ENCODE data around the gene DNAJB1. TPM values are rescaled to one million over a fixed set of nuclear protein-coding genes. Genes with fewer than 3 reads are reported as not detected.

DNAJB1 gene
- total and polyA plus RNA-seq, 2 of the 13 experiments (the other 11 are each of a cell fraction or from before 2014, with no cell fraction given) = 87.5 to 97.3 TPM

DNA sequence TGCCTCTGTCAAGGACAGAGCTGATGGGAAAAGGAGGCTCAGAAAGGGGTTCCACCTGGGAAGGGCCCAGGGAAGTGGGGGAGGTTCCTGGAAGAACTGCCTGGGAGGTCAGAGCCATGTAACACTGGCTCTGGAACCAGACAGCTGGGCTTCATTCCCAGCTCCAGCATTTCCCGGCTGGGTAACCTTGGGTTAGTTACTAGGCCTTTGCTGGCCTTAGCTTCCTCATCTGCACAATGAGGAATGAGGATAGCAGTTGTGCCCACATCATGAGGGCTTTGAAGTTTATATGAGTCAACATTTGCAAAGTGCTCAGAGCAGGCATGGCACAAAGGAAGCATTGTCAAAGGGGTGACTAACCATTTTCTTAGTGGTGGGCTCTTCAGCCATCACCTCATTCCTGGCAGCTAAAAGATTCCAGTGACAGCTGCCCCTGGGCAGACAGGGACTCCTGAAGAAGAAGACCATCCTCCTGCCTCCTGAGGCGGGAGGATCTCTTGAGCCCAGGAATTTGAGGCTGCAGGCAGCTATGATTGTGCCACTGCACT, 1.7 kb upstream of the DNAJB1 start (continued):
- TF ChIP-seq, protein P1, sequence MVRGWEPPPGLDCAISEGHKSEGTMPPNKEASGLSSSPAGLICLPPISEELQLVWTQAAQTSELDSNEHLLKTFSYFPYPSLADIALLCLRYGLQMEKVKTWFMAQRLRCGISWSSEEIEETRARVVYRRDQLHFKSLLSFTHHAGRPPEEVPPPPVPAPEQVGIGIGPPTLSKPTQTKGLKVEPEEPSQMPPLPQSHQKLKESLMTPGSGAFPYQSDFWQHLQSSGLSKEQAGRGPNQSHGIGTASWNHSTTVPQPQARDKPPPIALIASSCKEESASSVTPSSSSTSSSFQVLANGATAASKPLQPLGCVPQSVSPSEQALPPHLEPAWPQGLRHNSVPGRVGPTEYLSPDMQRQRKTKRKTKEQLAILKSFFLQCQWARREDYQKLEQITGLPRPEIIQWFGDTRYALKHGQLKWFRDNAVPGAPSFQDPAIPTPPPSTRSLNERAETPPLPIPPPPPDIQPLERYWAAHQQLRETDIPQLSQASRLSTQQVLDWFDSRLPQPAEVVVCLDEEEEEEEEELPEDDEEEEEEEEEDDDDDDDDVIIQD (CRISPR knock-in tag; IDR thresholded peaks at IDR 0.05; ENCODE audit: low read depth) = peak; percentile 52
- TF ChIP-seq ZSCAN30 (CRISPR knock-in tag; IDR thresholded peaks at IDR 0.05) (no peak), ZFP36 (IDR thresholded peaks at IDR 0.05; ENCODE audit: borderline replicate concordance, low read depth, low read length, partially characterized antibody) (no peak), ETV6 (CRISPR knock-in tag; conservative IDR thresholded peaks at IDR 0.05) (no peak), ZNF660 (CRISPR knock-in tag; IDR thresholded peaks at IDR 0.05; ENCODE audit: borderline replicate concordance, low read depth) (no peak), BHLHE40 (IDR thresholded peaks at IDR 0.05; ENCODE audit: low read length) (0 out of 2 replicates have a peak, but pooled peaks have one; percentile 3), HDAC1 (CRISPR knock-in tag; IDR thresholded peaks at IDR 0.05) (peak; percentile 88), NR2F6 (IDR thresholded peaks at IDR 0.05) (peak; percentile 59; the same call in 1 of the 2 replicates), NR2F6 (CRISPR knock-in tag; IDR thresholded peaks at IDR 0.05) (peak; percentile 72), CHD4 (IDR thresholded peaks at IDR 0.05; ENCODE audit: borderline replicate concordance, low read length) (peak; percentile 91; the same call in 1 of the 2 replicates), ZNF839 (CRISPR knock-in tag; IDR thresholded peaks at IDR 0.05; ENCODE audit: borderline replicate concordance) (no peak), ZNF484 (CRISPR knock-in tag; IDR thresholded peaks at IDR 0.05; ENCODE audit: borderline replicate concordance, low read depth) (no peak), EEA1 (CRISPR knock-in tag; IDR thresholded peaks at IDR 0.05; ENCODE audit: borderline replicate concordance) (no peak), SMAD3 (CRISPR knock-in tag; IDR thresholded peaks at IDR 0.05) (peak; percentile 84; the same call in 1 of the 2 replicates), NFKBIZ (CRISPR knock-in tag; IDR thresholded peaks at IDR 0.05) (peak; percentile 40), MAFK (conservative IDR thresholded peaks at IDR 0.05 in 1 of 2, IDR thresholded peaks at IDR 0.05 in 1 of 2; ENCODE audit: low read length in 2 of 2) (no peak; a peak in 1 of 4 replicates), ZNF24 (IDR thresholded peaks at IDR 0.05) (peak; percentile 15; the same call in 1 of the 2 replicates)
- TF ChIP-seq, protein P2, sequence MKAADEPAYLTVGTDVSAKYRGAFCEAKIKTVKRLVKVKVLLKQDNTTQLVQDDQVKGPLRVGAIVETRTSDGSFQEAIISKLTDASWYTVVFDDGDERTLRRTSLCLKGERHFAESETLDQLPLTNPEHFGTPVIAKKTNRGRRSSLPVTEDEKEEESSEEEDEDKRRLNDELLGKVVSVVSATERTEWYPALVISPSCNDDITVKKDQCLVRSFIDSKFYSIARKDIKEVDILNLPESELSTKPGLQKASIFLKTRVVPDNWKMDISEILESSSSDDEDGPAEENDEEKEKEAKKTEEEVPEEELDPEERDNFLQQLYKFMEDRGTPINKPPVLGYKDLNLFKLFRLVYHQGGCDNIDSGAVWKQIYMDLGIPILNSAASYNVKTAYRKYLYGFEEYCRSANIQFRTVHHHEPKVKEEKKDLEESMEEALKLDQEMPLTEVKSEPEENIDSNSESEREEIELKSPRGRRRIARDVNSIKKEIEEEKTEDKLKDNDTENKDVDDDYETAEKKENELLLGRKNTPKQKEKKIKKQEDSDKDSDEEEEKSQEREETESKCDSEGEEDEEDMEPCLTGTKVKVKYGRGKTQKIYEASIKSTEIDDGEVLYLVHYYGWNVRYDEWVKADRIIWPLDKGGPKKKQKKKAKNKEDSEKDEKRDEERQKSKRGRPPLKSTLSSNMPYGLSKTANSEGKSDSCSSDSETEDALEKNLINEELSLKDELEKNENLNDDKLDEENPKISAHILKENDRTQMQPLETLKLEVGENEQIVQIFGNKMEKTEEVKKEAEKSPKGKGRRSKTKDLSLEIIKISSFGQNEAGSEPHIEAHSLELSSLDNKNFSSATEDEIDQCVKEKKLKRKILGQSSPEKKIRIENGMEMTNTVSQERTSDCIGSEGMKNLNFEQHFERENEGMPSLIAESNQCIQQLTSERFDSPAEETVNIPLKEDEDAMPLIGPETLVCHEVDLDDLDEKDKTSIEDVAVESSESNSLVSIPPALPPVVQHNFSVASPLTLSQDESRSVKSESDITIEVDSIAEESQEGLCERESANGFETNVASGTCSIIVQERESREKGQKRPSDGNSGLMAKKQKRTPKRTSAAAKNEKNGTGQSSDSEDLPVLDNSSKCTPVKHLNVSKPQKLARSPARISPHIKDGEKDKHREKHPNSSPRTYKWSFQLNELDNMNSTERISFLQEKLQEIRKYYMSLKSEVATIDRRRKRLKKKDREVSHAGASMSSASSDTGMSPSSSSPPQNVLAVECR (CRISPR knock-in tag; IDR thresholded peaks at IDR 0.05; ENCODE audit: borderline replicate concordance) = peak; percentile 62; the same call in 1 of the 2 replicates
- TF ChIP-seq, protein P3, sequence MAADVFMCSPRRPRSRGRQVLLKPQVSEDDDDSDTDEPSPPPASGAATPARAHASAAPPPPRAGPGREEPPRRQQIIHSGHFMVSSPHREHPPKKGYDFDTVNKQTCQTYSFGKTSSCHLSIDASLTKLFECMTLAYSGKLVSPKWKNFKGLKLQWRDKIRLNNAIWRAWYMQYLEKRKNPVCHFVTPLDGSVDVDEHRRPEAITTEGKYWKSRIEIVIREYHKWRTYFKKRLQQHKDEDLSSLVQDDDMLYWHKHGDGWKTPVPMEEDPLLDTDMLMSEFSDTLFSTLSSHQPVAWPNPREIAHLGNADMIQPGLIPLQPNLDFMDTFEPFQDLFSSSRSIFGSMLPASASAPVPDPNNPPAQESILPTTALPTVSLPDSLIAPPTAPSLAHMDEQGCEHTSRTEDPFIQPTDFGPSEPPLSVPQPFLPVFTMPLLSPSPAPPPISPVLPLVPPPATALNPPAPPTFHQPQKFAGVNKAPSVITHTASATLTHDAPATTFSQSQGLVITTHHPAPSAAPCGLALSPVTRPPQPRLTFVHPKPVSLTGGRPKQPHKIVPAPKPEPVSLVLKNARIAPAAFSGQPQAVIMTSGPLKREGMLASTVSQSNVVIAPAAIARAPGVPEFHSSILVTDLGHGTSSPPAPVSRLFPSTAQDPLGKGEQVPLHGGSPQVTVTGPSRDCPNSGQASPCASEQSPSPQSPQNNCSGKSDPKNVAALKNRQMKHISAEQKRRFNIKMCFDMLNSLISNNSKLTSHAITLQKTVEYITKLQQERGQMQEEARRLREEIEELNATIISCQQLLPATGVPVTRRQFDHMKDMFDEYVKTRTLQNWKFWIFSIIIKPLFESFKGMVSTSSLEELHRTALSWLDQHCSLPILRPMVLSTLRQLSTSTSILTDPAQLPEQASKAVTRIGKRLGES (CRISPR knock-in tag; IDR thresholded peaks at IDR 0.05; ENCODE audit: borderline replicate concordance) = no peak
- TF ChIP-seq, protein P4, sequence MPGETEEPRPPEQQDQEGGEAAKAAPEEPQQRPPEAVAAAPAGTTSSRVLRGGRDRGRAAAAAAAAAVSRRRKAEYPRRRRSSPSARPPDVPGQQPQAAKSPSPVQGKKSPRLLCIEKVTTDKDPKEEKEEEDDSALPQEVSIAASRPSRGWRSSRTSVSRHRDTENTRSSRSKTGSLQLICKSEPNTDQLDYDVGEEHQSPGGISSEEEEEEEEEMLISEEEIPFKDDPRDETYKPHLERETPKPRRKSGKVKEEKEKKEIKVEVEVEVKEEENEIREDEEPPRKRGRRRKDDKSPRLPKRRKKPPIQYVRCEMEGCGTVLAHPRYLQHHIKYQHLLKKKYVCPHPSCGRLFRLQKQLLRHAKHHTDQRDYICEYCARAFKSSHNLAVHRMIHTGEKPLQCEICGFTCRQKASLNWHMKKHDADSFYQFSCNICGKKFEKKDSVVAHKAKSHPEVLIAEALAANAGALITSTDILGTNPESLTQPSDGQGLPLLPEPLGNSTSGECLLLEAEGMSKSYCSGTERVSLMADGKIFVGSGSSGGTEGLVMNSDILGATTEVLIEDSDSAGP (CRISPR knock-in tag; IDR thresholded peaks at IDR 0.05; ENCODE audit: borderline replicate concordance) = peak; percentile 26; the same call in 1 of the 2 replicates
